GM19193 (cell line): ENCODE data around the gene DEGS2.

Source experiments
- POLR2A ChIP-seq: IDR thresholded peaks from 4 replicates; pipeline ENCODE4 v1.6.1; 2011; ENCODE audit not compliant: insufficient read depth, insufficient read length; ENCODE audit errors: extremely low read depth

DEGS2 gene

DNA sequence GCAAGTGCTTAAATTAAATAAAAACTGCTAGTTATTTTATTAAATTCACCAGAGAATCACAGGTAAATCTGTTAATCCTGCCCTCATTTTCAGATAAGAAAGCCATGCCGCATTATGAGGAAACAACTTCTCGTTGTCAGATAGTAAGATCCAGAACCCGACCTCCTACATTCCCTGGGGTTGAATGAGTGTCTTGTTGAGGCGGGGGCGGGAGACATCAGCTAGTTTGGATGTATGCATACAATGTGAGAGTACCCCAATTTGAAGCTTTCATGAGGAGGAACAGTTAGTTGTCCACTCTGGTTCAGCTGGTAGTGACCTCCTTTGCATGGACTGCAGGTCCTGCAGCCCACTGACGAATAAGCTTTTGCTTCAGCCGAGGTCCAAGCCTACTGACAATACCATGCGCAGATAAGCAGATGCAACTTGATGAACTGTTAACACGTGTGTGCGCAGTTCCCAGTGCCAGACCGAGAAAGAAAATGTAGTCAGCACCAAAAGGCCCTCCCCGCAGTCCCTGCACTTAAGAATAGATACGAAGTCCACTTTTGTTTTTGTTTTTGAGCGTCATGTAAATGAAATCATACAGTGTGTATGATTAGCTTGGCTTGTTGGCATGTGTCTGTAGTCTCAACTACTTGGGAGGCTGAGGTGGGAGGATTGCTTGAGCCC lies 59.3 kb downstream of the DEGS2 start:
- no peak for TF ChIP-seq POLR2A

DNA sequence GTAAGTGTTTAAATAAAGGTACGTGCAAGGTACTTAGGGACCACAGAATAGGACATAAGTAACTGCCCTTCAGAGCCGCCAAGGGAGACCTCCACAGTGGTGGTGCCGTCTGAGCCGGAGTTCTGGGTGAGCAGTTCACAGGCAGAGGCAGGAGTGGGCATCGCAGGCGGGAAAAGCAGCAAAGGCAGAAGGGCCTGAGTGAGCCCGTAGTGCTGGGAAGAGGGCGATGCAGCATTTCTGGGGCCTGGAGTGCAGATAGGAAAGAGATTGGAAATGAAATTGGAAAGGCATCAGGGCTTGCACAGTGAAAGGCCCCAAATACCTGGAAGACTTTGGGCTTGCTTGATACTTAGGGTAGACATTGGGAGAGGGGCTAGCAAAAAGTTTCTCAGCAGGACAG lies 61.3 kb downstream of the DEGS2 start:
- TF ChIP-seq POLR2A, result no peak

DNA sequence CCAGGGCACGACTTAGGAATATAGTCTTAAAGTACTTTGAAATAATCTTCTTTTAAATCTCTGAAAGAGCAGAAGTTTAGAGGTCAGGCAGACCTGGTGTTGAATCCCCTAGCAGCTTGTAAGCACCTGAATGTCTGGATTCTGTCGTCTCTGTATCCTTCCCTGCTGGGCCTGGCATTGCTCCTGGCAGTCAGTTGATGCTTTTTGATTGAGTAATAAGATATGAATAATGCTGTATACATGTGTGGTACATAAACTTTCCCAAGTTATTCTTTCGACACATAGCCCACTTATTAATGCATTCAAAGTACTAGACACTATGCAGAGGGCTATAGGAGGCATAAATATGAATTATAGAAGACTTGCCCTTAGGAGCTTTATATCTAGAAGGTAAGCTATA lies 62.8 kb downstream of the DEGS2 start:
- TF ChIP-seq POLR2A, result no peak
